Trophoblast cell (in vitro differentiated cells and primary cell): ENCODE data around the gene ZNF430.
A peak's percentile ranks its signal among the peaks of the same experiment; 100 is the strongest.

Experiments used
- DNase-seq, 2 donors: peaks; one replicate each; pipeline ENCODE4 v3.0.0-alpha.2; 2016
- H2AFZ ChIP-seq: 2 replicates; pipeline ENCODE4 v1.6.1; 2013; ENCODE audit warnings: low read length, moderate library complexity, mild to moderate bottlenecking; ENCODE audit not compliant: insufficient read depth, poor library complexity
- H2AK5ac ChIP-seq: 2 replicates; pipeline ENCODE4 v1.6.1; 2013; ENCODE audit warnings: mild to moderate bottlenecking, low read length
- H2BK120ac ChIP-seq: 2 replicates; pipeline ENCODE4 v1.6.1; 2013; ENCODE audit warnings: low read length, mild to moderate bottlenecking, moderate library complexity; ENCODE audit not compliant: insufficient read depth, poor library complexity
- H2BK12ac ChIP-seq: 2 replicates; pipeline ENCODE4 v1.6.1; 2013; ENCODE audit warnings: mild to moderate bottlenecking, low read length, moderate library complexity
- H2BK5ac ChIP-seq: 2 replicates; pipeline ENCODE4 v1.6.1; 2013; ENCODE audit warnings: low read length, low read depth, moderate library complexity, mild to moderate bottlenecking; ENCODE audit not compliant: poor library complexity
- H3K14ac ChIP-seq: 2 replicates; pipeline ENCODE4 v1.6.1; 2013; ENCODE audit warnings: mild to moderate bottlenecking, low read length
- H3K18ac ChIP-seq: 2 replicates; pipeline ENCODE4 v1.6.1; 2013; ENCODE audit warnings: mild to moderate bottlenecking, low read length
- H3K23ac ChIP-seq: 2 replicates; pipeline ENCODE4 v1.6.1; 2013; ENCODE audit warnings: low read length
- H3K27ac ChIP-seq: 2 replicates; pipeline ENCODE4 v1.5.1; 2013; ENCODE audit warnings: low read depth, mild to moderate bottlenecking, inconsistent platforms, low read length, moderate library complexity
- H3K27me3 ChIP-seq: 2 replicates; pipeline ENCODE4 v1.6.1; 2013; ENCODE audit warnings: inconsistent platforms, mild to moderate bottlenecking, low read length, moderate library complexity; ENCODE audit not compliant: insufficient read depth
- H3K36me3 ChIP-seq, 2 experiments: 1 replicate in 1 of 2; 2 replicates in 1 of 2; pipeline ENCODE4 v1.6.1; 2013; ENCODE audit warnings: low read length in 2 of 2, mild to moderate bottlenecking in 2 of 2, moderate library complexity in 1 of 2; ENCODE audit not compliant: insufficient read depth in 2 of 2, control insufficient read depth in 1 of 2
- H3K4ac ChIP-seq: 2 replicates; pipeline ENCODE4 v1.6.1; 2013; ENCODE audit warnings: low read depth, mild to moderate bottlenecking, low read length, moderate library complexity
- H3K4me1 ChIP-seq, 2 experiments: 1 replicate in 1 of 2; 2 replicates in 1 of 2; pipeline ENCODE4 v1.6.1; 2013; ENCODE audit warnings: low read length in 2 of 2, mild to moderate bottlenecking in 2 of 2, moderate library complexity in 1 of 2; ENCODE audit not compliant: insufficient read depth in 2 of 2, control insufficient read depth in 1 of 2
- H3K4me2 ChIP-seq: 2 replicates; pipeline ENCODE4 v1.6.1; 2013; ENCODE audit warnings: inconsistent platforms, mild to moderate bottlenecking, low read length, moderate library complexity
- H3K4me3 ChIP-seq: 2 replicates; pipeline ENCODE4 v1.5.1; 2013; ENCODE audit warnings: mild to moderate bottlenecking, low read depth, low read length, inconsistent platforms
- H3K79me1 ChIP-seq: one replicate; pipeline ENCODE4 v1.6.1; 2013; ENCODE audit warnings: low read length
- H3K79me2 ChIP-seq: 2 replicates; pipeline ENCODE4 v1.6.1; 2013; ENCODE audit warnings: low read length, mild to moderate bottlenecking; ENCODE audit not compliant: control insufficient read depth, insufficient read depth, poor library complexity
- H3K9ac ChIP-seq: 2 replicates; pipeline ENCODE4 v1.6.1; 2013; ENCODE audit warnings: mild to moderate bottlenecking, low read length
- H3K9me3 ChIP-seq: 2 replicates; pipeline ENCODE4 v1.6.1; 2013; ENCODE audit warnings: low read depth, mild to moderate bottlenecking, control low read depth, inconsistent platforms, low read length; ENCODE audit not compliant: insufficient read depth
- H4K12ac ChIP-seq: 2 replicates; pipeline ENCODE4 v1.6.1; 2013; ENCODE audit warnings: low read depth, mild to moderate bottlenecking, low read length, moderate library complexity
- H4K8ac ChIP-seq: 2 replicates; pipeline ENCODE4 v1.6.1; 2013; ENCODE audit warnings: low read depth, mild to moderate bottlenecking, low read length, moderate library complexity
- H4K91ac ChIP-seq: one replicate; pipeline ENCODE4 v1.6.1; 2013; ENCODE audit warnings: low read depth, mild to moderate bottlenecking, low read length, moderate library complexity
- WGBS: extraction: QIAGEN DNeasy Blood & Tissue Kit; methylation state at CpG from one replicate; pipeline ENCODE4 v1.1.7; 2013; ENCODE audit warnings: missing lambda C conversion rate; ENCODE audit not compliant: insufficient read length, insufficient coverage; ENCODE audit errors: extremely low coverage; 5-methylcytosine and 5-hydroxymethylcytosine counted together

ZNF430 gene

DNA sequence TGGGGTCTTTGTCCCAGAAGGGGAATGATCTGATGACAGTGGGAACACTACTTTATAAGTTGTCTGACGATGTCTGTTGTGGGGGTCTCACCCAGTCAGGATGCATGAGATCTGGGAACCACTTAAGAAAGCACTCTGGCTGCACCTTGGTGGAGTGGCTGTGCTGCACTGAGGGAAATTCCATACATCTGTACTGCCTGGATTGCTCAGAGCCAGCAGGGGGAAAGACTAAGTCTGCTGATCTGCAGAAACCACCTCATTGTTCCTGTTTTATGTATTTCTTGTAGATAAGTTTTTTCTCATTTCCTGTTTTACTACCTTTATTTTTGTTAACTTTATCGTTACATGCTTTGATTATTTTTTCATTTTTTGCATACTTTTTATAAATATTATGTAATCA, 27.3 kb downstream of the ZNF430 start:
- DNase-seq, result no peak
- no peak overlapping the region for H3K14ac ChIP-seq
- no peak overlapping the region for H3K23ac ChIP-seq
- H3K9ac ChIP-seq, result no peak overlapping the region
- no peak overlapping the region for H2BK12ac ChIP-seq
- peaks cover 12 to 15% of the 10 kb centered on the region in 2 experiments for H3K36me3 ChIP-seq
- H3K79me2 ChIP-seq, result no peaks in the 10 kb centered on the region
- H4K8ac ChIP-seq, result no peak overlapping the region
- H3K4me3 ChIP-seq, result no peak overlapping the region
- peak overlapping the region; percentile 11 for H2BK120ac ChIP-seq
- no peak overlapping the region for H3K27ac ChIP-seq
- no peak overlapping the region for H2AK5ac ChIP-seq
- H3K9me3 ChIP-seq, result no peaks in the 10 kb centered on the region
- H3K4me1 ChIP-seq, result no peaks in the 10 kb centered on the region
- no peak overlapping the region for H3K18ac ChIP-seq
- H3K27me3 ChIP-seq, result no peaks in the 10 kb centered on the region
- no CpG with 5 or more reads among the region's 2 CpGs for WGBS
- H2AFZ ChIP-seq, result no peak overlapping the region
- no peak overlapping the region for H3K4ac ChIP-seq
- H4K12ac ChIP-seq, result no peak overlapping the region
- H3K4me2 ChIP-seq, result no peak overlapping the region
- no peaks in the 10 kb centered on the region for H3K79me1 ChIP-seq
- H4K91ac ChIP-seq, result no peak overlapping the region
- H2BK5ac ChIP-seq, result no peak overlapping the region

GRCh38 chr19:21052902-21053301, 32.4 kb downstream of the ZNF430 start:
- Histone ChIP-seq H3K4me2 (no peak overlapping the region), H3K79me2 (no peaks in the 10 kb centered on the region), H3K14ac (no peak overlapping the region), H4K91ac (no peak overlapping the region), H3K9ac (no peak overlapping the region), H4K12ac (no peak overlapping the region), H3K36me3 (peaks cover 20 to 27% of the 10 kb centered on the region in 2 experiments), H3K18ac (no peak overlapping the region), H2BK5ac (no peak overlapping the region), H3K4me1 (no peaks in the 10 kb centered on the region), H3K4me3 (no peak overlapping the region), H2AFZ (no peak overlapping the region), H3K23ac (no peak overlapping the region), H3K9me3 (no peaks in the 10 kb centered on the region), H3K79me1 (no peaks in the 10 kb centered on the region), H3K27ac (no peak overlapping the region), H2BK120ac (no peak overlapping the region), H3K4ac (no peak overlapping the region), H4K8ac (no peak overlapping the region), H2BK12ac (no peak overlapping the region), H3K27me3 (no peaks in the 10 kb centered on the region), H2AK5ac (no peak overlapping the region)
- no CpG with 5 or more reads among the region's 5 CpGs for WGBS
- DNase-seq, result no peak

DNA sequence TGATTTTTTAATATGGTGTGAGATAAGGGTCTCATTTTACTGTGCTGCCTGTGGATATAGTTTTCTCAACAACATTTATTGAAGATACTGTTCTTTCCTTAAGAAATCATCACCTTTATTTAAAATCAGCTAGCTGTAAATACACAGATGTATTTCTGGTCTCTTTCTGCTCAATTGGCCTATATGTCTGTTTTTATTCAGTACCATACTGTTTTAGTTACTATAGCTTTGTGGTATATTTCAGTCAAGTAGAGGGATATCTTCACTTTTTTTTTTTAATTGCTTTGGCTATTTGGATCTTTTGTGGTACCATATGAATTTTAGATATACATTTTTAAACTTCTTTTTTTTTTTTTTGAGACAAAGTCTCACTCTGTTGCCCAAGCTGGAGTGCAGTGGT, 44.9 kb downstream of the ZNF430 start:
- H3K14ac ChIP-seq, result no peak overlapping the region
- H3K4me3 ChIP-seq, result no peak overlapping the region
- no peak overlapping the region for H3K27ac ChIP-seq
- H3K79me1 ChIP-seq, result no peaks in the 10 kb centered on the region
- no peaks in the 10 kb centered on the region for H3K4me1 ChIP-seq
- H4K8ac ChIP-seq, result no peak overlapping the region
- no peak overlapping the region for H3K4ac ChIP-seq
- no peak overlapping the region for H3K23ac ChIP-seq
- no peak overlapping the region for H3K4me2 ChIP-seq
- H2AFZ ChIP-seq, result no peak overlapping the region
- H2BK5ac ChIP-seq, result no peak overlapping the region
- no peak overlapping the region for H2BK12ac ChIP-seq
- H3K18ac ChIP-seq, result no peak overlapping the region
- peaks cover 5% of the 10 kb centered on the region in 2 experiments for H3K36me3 ChIP-seq
- no peak overlapping the region for H2BK120ac ChIP-seq
- H4K12ac ChIP-seq, result no peak overlapping the region
- no peaks in the 10 kb centered on the region for H3K27me3 ChIP-seq
- no peaks in the 10 kb centered on the region for H3K79me2 ChIP-seq
- H3K9ac ChIP-seq, result no peak overlapping the region
- no peak overlapping the region for H2AK5ac ChIP-seq
- H3K9me3 ChIP-seq, result peaks cover 4% of the 10 kb centered on the region
- H4K91ac ChIP-seq, result no peak overlapping the region
- DNase-seq, result no peak

DNA sequence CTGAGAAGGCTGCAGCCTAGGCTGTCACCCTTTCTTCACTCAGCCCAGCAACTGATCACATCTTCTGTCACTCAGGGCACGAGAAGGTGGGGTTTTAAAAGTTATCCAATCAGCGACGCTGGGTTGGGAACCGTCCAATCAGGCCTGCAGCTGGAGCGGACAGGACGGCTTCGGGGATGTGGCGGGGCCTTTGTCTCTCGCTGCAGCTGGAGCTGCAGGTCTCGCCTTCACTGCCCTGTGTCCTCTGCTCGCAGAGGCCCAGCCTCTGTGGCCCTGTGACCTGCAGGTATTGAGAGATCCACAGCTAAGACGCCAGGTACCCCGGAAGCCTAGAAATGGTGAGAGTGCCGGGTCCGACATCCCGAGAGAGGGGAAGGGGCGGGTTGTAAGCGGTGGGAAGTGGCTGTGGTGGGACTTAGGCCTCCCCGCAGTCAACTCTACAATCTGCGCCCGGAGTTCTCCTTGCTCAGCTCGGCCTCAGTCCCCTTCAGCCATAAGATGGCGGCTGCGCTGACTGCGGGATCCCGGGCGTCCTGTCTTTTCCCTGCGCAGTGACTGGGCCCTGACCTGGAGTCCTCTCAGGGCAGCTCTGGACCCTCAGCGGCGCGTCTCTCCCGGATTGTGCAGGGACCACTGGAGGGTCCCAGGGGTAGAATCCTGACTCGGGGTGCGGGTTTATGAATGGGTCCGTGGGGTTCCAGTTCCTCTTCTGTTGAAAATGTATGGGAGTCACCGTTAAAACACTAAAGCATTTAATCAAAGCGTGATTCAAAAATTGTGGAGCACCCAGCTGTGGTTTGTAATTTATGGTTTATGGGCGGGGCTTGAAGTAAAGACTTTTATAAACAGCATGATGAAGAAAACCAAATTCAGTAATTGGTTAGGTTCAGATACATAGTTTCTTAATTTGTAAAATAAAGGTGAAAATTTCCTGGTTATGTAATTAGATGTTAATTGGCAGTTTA, 61.8 kb downstream of the ZNF430 start, which contains the start of gene ZNF714:
Gene ZNF714, plus strand, starts transcription at position 193 of the 965 bp plus-strand sequence. CDS start 16,066 bp downstream, outside the sequence.
- peak within 1 kb of the TSS; percentile 93 for H3K18ac ChIP-seq
- peak within 1 kb of the TSS; percentile 92 for H4K91ac ChIP-seq
- H3K23ac ChIP-seq, result no peak within 1 kb of the TSS
- peak within 1 kb of the TSS; percentile 94 for H3K14ac ChIP-seq
- peaks cover 0 to 2% of the 10 kb centered on the region in 2 experiments for H3K4me1 ChIP-seq
- no CpG with 5 or more reads among the region's 38 CpGs for WGBS
- H3K9me3 ChIP-seq, result no peaks in the 10 kb centered on the region
- H2BK12ac ChIP-seq, result peak within 1 kb of the TSS; percentile 32
- peak within 1 kb of the TSS; percentile 96 for H4K8ac ChIP-seq
- peak within 1 kb of the TSS; percentile 86 for H3K9ac ChIP-seq
- H2BK5ac ChIP-seq, result peak within 1 kb of the TSS; percentile 90
- H2BK120ac ChIP-seq, result peak within 1 kb of the TSS; percentile 87
- peak; percentile 91 to 93 for DNase-seq
- peak within 1 kb of the TSS; percentile 81 for H4K12ac ChIP-seq
- peak within 1 kb of the TSS; percentile 88 for H3K4me3 ChIP-seq
- H3K27ac ChIP-seq, result peak within 1 kb of the TSS; percentile 90
- peaks cover 7% of the 10 kb centered on the region for H3K79me2 ChIP-seq
- no peaks in the 10 kb centered on the region for H3K27me3 ChIP-seq
- H3K4ac ChIP-seq, result peak within 1 kb of the TSS; percentile 95
- peak within 1 kb of the TSS; percentile 97 for H2AFZ ChIP-seq
- H3K79me1 ChIP-seq, result peaks cover 8% of the 10 kb centered on the region
- peak within 1 kb of the TSS; percentile 30 for H2AK5ac ChIP-seq
- H3K4me2 ChIP-seq, result peak within 1 kb of the TSS; percentile 73
- peaks cover 0 to 2% of the 10 kb centered on the region in 2 experiments for H3K36me3 ChIP-seq
